ENCODE results near the gene SERPINA5. TPM values are rescaled to one million over a fixed set of nuclear protein-coding genes. Genes with fewer than 3 reads are reported as not detected.

The SERPINA5 gene
- total and polyA plus RNA-seq, 2 of the 8 experiments (the other 6 are each of a cell fraction or from before 2014, with no cell fraction given), result 1.8 to 1.9 TPM

- TF ChIP-seq NANOG (IDR thresholded peaks at IDR 0.05; ENCODE audit: insufficient read depth, low read depth, low read length, poor library complexity, severe bottlenecking), result no peak
- TF ChIP-seq ATF3 (IDR thresholded peaks at IDR 0.05; ENCODE audit: insufficient read depth, low read depth, low read length), result no peak
- TF ChIP-seq EP300 (IDR thresholded peaks at IDR 0.05; ENCODE audit: borderline replicate concordance in 1 of 2, low read depth in 2 of 2, low read length in 2 of 2), result no peak
- no peak for TF ChIP-seq RBBP5 (IDR thresholded peaks at IDR 0.05; ENCODE audit: borderline replicate concordance, low read depth, low read length)
- no peak for TF ChIP-seq MAX (IDR thresholded peaks at IDR 0.05)
Observed at GRCh38 chr14:94638961-94639817, 58.0 kb downstream of the SERPINA5 start (continued).

Measured in H1 (cell line).